CD4-positive, alpha-beta T cell (primary cell): ENCODE measurements around the gene MYORG. TPM values are rescaled to one million over a fixed set of nuclear protein-coding genes. Genes with fewer than 3 reads are reported as not detected.

Experiments used
- ATAC-seq: fragments of 200-7000 bp; cut with Tn5 transposase; one replicate; pipeline ENCODE4 v1.10.0; 2022; ENCODE audit warnings: mild to moderate bottlenecking; ENCODE audit not compliant: poor library complexity
- CTCF ChIA-PET: fragments of 350-600 bp; sonication (Branson Sonifier 250); formaldehyde crosslinking; loops from one replicate; lab custom pipeline; 2021; ENCODE audit warnings: antibody characterized with exemption, inconsistent platforms; lab: Charles Lee
- POLR2A ChIA-PET: fragments of 350-600 bp; sonication (Branson Sonifier 250); formaldehyde crosslinking; loops from one replicate; lab custom pipeline; 2021; ENCODE audit warnings: antibody characterized with exemption, inconsistent platforms; lab: Charles Lee
- DNase-seq, 14 experiments: peaks; one replicate each; pipeline ENCODE4 v3.0.0-alpha.2; 2013 to 2020; ENCODE audit warnings: mixed read lengths in 2 of 14
- H3K27ac ChIP-seq, 2 donors: one replicate each; pipeline versions ENCODE4 v1.5.1 to v1.7.0; 2013; ENCODE audit warnings: low read length in 2 of 2, low read depth in 1 of 2, mild to moderate bottlenecking in 1 of 2
- H3K27me3 ChIP-seq, 2 experiments: 1 replicate in 1 of 2; 2 replicates in 1 of 2; pipeline versions ENCODE4 v1.6.1 to v1.7.0; 2013; ENCODE audit warnings: low read length in 2 of 2, control low read depth in 1 of 2, mild to moderate bottlenecking in 1 of 2, moderate library complexity in 1 of 2; ENCODE audit not compliant: insufficient read depth in 2 of 2, control insufficient read depth in 1 of 2
- H3K36me3 ChIP-seq: one replicate; pipeline ENCODE4 v1.6.1; 2013; ENCODE audit warnings: low read length, control low read depth; ENCODE audit not compliant: insufficient read depth
- H3K4me1 ChIP-seq: one replicate; pipeline ENCODE4 v1.6.1; 2013; ENCODE audit warnings: low read length, control low read depth; ENCODE audit not compliant: insufficient read depth
- H3K4me3 ChIP-seq: one replicate; pipeline ENCODE4 v1.5.1; 2013; ENCODE audit warnings: mild to moderate bottlenecking, low read length, moderate library complexity
- H3K9me3 ChIP-seq, 2 experiments: 1 replicate in 1 of 2; 2 replicates in 1 of 2; pipeline versions ENCODE4 v1.6.1 to v1.7.0; 2013; ENCODE audit warnings: low read length in 2 of 2, mild to moderate bottlenecking in 2 of 2, control low read depth in 1 of 2, moderate library complexity in 1 of 2; ENCODE audit not compliant: control insufficient read depth in 1 of 2, insufficient read depth in 1 of 2
- H3K27ac Mint-ChIP-seq: one replicate; pipeline ENCODE4 v1.8.0; 2020; ENCODE audit warnings: mixed read lengths
- H3K27me3 Mint-ChIP-seq: one replicate; pipeline ENCODE4 v1.8.0; 2021; ENCODE audit warnings: mixed read lengths
- H3K36me3 Mint-ChIP-seq: one replicate; pipeline ENCODE4 v1.8.0; 2021; ENCODE audit warnings: low read depth, mixed read lengths
- H3K4me1 Mint-ChIP-seq: one replicate; pipeline ENCODE4 v1.8.0; 2021; ENCODE audit warnings: low read depth, mixed read lengths
- H3K4me3 Mint-ChIP-seq: one replicate; pipeline ENCODE4 v1.8.0; 2020; ENCODE audit warnings: mild to moderate bottlenecking, mixed read lengths
- H3K9me3 Mint-ChIP-seq: one replicate; pipeline ENCODE4 v1.8.0; 2020; ENCODE audit warnings: mixed read lengths
- intact Hi-C, 2 experiments: fragments of 100-400 bp; cut with DNase I in 1 of 2; cut with micrococcal nuclease in 1 of 2; formaldehyde crosslinking; loops; one replicate each; pipeline versions ENCODE4 v1.15.1 to v1.9.0; 2023 to 2025; cut with DNase I, micrococcal nuclease
- total RNA-seq, 174 experiments: library from RNA in 2 of 174; stranded (reverse) in 2 of 174; gene quantifications; one replicate each; pipeline ENCODE4 v1.2.3 and lab custom pipeline; 2021 to 2026
- TF ChIP-seq, protein P1 (sequence below): fragments of 200-600 bp; IDR thresholded peaks from one replicate; pipeline ENCODE4 v1.8.0; 2022; ENCODE audit warnings: antibody characterized with exemption, mild to moderate bottlenecking

The MYORG gene
- total RNA-seq, 2 experiments from 2014 or later = 0.42 to 0.58 TPM

DNA sequence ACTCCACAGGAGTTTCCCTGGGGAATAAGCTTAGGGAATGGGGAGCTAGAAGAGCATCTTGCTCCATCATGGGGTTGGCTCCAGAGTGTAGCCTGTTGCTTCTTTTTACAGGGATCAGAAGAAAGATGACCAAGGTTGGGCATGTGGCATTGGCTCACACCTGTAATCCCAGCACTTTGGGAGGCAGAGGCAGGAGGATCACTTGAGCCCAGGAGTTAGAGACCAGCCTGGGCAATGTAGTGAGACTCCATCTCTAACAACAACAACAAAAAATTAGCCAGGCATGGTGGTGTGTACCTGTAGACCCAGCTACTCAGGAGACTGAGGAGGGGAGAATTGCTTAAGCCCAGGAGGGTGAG, 28.9 kb downstream of the MYORG start:
- ChIA-PET CTCF (no interaction called here), POLR2A (no interaction called here)
- Histone ChIP-seq H3K4me3 (no peak overlapping the region), H3K4me1 (no peaks in the 10 kb centered on the region), H3K27me3 (no peaks in the 10 kb centered on the region), H3K36me3 (peaks cover 12% of the 10 kb centered on the region), H3K27ac (no peak overlapping the region), H3K9me3 (no peaks in the 10 kb centered on the region)
- TF ChIP-seq, protein P1, sequence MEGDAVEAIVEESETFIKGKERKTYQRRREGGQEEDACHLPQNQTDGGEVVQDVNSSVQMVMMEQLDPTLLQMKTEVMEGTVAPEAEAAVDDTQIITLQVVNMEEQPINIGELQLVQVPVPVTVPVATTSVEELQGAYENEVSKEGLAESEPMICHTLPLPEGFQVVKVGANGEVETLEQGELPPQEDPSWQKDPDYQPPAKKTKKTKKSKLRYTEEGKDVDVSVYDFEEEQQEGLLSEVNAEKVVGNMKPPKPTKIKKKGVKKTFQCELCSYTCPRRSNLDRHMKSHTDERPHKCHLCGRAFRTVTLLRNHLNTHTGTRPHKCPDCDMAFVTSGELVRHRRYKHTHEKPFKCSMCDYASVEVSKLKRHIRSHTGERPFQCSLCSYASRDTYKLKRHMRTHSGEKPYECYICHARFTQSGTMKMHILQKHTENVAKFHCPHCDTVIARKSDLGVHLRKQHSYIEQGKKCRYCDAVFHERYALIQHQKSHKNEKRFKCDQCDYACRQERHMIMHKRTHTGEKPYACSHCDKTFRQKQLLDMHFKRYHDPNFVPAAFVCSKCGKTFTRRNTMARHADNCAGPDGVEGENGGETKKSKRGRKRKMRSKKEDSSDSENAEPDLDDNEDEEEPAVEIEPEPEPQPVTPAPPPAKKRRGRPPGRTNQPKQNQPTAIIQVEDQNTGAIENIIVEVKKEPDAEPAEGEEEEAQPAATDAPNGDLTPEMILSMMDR = no peak
- H3K27me3 Mint-ChIP-seq = no peaks in the 10 kb centered on the region
- ATAC-seq = no peak
- no peak overlapping the region for H3K4me3 Mint-ChIP-seq
- no peaks in the 10 kb centered on the region for H3K9me3 Mint-ChIP-seq
- peaks cover 34% of the 10 kb centered on the region for H3K36me3 Mint-ChIP-seq
- intact Hi-C loops = no loop called here
- DNase-seq = no peak
- no peak overlapping the region for H3K27ac Mint-ChIP-seq
- no peaks in the 10 kb centered on the region for H3K4me1 Mint-ChIP-seq

DNA sequence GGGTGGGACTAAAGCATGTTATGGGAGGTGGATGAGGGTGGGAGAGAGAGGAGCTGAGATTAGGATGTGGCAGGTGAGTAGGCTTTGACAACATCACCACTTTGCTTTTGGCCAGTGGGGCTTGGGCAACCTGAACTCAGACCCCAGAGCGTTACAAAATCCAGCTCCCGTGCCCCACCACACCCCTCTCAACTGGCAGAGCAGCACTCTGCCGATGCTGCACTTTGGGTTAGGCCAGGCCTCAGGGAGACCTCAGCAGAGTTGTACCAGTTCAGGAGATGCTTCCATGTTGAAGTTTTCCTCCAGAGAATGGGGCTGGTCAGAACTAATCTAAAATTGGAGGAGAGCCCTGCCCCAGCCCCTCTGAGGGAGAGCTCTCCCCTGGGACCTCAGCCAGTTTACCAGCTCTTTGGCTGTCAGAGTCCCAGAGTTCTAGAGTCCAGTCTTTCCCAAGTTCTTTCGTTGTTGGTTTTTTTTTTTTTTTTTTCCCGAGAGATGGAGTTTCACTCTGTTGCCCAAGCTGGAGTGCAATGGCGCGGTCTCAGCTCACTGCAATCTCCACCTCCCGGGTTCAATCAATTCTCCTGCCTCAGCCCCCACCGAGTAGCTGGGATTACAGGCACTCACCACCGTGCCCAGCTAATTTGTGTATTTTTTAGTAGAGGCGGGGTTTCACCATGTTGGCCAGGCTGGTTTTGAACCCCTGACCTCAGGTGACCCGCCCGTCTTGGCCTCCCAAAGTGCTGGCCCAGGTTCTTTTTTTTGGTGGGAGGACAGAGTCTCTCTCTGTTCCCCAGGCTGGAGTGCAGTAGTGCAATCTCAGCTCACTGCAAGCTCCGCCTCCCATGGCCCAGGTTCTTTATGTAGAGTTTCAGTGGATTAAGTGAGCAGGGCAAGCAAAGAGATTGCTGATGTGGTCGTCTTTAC, 29.6 kb downstream of the MYORG start:
- Histone ChIP-seq H3K9me3 (no peaks in the 10 kb centered on the region), H3K4me3 (no peak overlapping the region), H3K27ac (no peak overlapping the region), H3K36me3 (peaks cover 15% of the 10 kb centered on the region), H3K27me3 (no peaks in the 10 kb centered on the region), H3K4me1 (no peaks in the 10 kb centered on the region)
- no peak overlapping the region for H3K4me3 Mint-ChIP-seq
- intact Hi-C loops = no loop called here
- no peak for DNase-seq
- no peaks in the 10 kb centered on the region for H3K9me3 Mint-ChIP-seq
- no peaks in the 10 kb centered on the region for H3K4me1 Mint-ChIP-seq
- no peak for ATAC-seq
- no peak overlapping the region for H3K27ac Mint-ChIP-seq
- peaks cover 38% of the 10 kb centered on the region for H3K36me3 Mint-ChIP-seq
- TF ChIP-seq, protein P1 = no peak
- ChIA-PET CTCF (no interaction called here), POLR2A (no interaction called here)
- H3K27me3 Mint-ChIP-seq = no peaks in the 10 kb centered on the region

DNA sequence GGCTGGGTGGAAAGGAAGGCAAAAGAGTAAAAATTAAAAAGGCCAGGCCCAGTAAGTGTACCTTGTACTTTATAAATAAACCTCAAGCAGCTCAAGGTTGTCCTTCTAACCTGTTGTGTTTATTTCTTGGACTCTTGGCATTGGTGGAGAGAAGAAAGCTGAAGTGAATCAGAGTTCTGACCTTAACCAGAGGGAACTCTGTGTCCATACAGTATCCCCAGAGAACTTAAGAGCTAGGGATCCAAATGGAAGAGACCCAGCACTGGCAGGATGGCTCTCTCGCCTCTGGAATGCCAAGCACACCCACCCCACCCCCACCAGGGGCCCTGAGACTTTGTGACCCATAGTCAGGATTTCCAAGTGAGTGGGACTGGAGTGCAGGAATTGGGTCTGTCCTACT, 33.1 kb downstream of the MYORG start:
- no peak overlapping the region for H3K27ac Mint-ChIP-seq
- Histone ChIP-seq H3K27me3 (no peaks in the 10 kb centered on the region), H3K27ac (no peak overlapping the region), H3K4me3 (no peak overlapping the region), H3K4me1 (no peaks in the 10 kb centered on the region), H3K36me3 (peaks cover 42% of the 10 kb centered on the region), H3K9me3 (no peaks in the 10 kb centered on the region)
- ATAC-seq (no peak), DNase-seq (no peak)
- peaks cover 58% of the 10 kb centered on the region for H3K36me3 Mint-ChIP-seq
- ChIA-PET CTCF (no interaction called here), POLR2A (no interaction called here)
- intact Hi-C loops = no loop called here
- no peaks in the 10 kb centered on the region for H3K9me3 Mint-ChIP-seq
- no peaks in the 10 kb centered on the region for H3K27me3 Mint-ChIP-seq
- H3K4me1 Mint-ChIP-seq = no peaks in the 10 kb centered on the region
- TF ChIP-seq, protein P1 = no peak
- H3K4me3 Mint-ChIP-seq = no peak overlapping the region
